IMR-90 (cell line): ENCODE measurements around the gene NPC1. TPM values are rescaled to one million over a fixed set of nuclear protein-coding genes. Genes with fewer than 3 reads are reported as not detected.

Experiments
- ATAC-seq: fragments of 200-7000 bp; cut with Tn5 transposase; 2 replicates; pipeline ENCODE4 v1.9.1; 2020; ENCODE audit warnings: low read depth, mild to moderate bottlenecking, moderate library complexity
- BruUV-seq: library from RNA; stranded (reverse); fragments of 400-500 nt; replicated peaks from 2 replicates; lab custom pipeline; 2021; lab: Mats Ljungman, UMichigan
- CTCF ChIA-PET: fragments of 300-600 bp; formaldehyde crosslinking; extraction: SDS; loops from one replicate; lab custom pipeline; 2021; ENCODE audit warnings: antibody characterized with exemption; lab: Yijun Ruan, JAX
- POLR2A ChIA-PET: fragments of 300-600 bp; sonication (Branson Sonifier 250); formaldehyde crosslinking; loops from one replicate; lab custom pipeline; 2022; ENCODE audit warnings: antibody characterized with exemption; ENCODE audit not compliant: unreplicated experiment; lab: Charles Lee
- DNase-seq: peaks from one replicate; pipeline ENCODE4 v3.0.0; 2013
- H2AFZ ChIP-seq: replicated peaks from 2 replicates; pipeline ENCODE3; 2013; ENCODE audit warnings: low read length, mild to moderate bottlenecking; ENCODE audit not compliant: poor library complexity
- H2AK5ac ChIP-seq: 2 replicates; pipeline ENCODE4 v1.6.1; 2013; ENCODE audit warnings: low read depth, low read length, inconsistent platforms
- H2AK9ac ChIP-seq: replicated peaks from 2 replicates; pipeline ENCODE3; 2013; ENCODE audit warnings: mild to moderate bottlenecking, low read depth, low read length, moderate library complexity; ENCODE audit not compliant: poor library complexity
- H2BK120ac ChIP-seq: 2 replicates; pipeline ENCODE4 v1.6.1; 2013; ENCODE audit warnings: low read depth, low read length, inconsistent platforms
- H2BK15ac ChIP-seq: 3 replicates; pipeline ENCODE4 v1.6.1; 2013; ENCODE audit warnings: low read depth, low read length, inconsistent platforms
- H2BK20ac ChIP-seq: 2 replicates; pipeline ENCODE4 v1.6.1; 2013; ENCODE audit warnings: low read depth, mild to moderate bottlenecking, inconsistent platforms, low read length, moderate library complexity
- H2BK5ac ChIP-seq: 2 replicates; pipeline ENCODE4 v1.6.1; 2013; ENCODE audit warnings: mild to moderate bottlenecking, low read depth, low read length, inconsistent platforms; ENCODE audit not compliant: poor library complexity, severe bottlenecking
- H3K14ac ChIP-seq: replicated peaks from 2 replicates; pipeline ENCODE4 v1.6.1; 2013; ENCODE audit warnings: low read depth, low read length, inconsistent platforms
- H3K18ac ChIP-seq: 2 replicates; pipeline ENCODE4 v1.6.1; 2013; ENCODE audit warnings: low read depth, low read length, control low read depth
- H3K23ac ChIP-seq: 2 replicates; pipeline ENCODE4 v1.6.1; 2013; ENCODE audit warnings: low read depth, low read length, inconsistent platforms
- H3K27ac ChIP-seq: 2 replicates; pipeline ENCODE4 v1.5.1; 2013; ENCODE audit warnings: mild to moderate bottlenecking, control low read depth, low read length; ENCODE audit not compliant: insufficient read depth
- H3K27me3 ChIP-seq: 2 replicates; pipeline ENCODE4 v1.6.1; 2013; ENCODE audit warnings: low read length; ENCODE audit not compliant: control insufficient read depth, insufficient read depth
- H3K36me3 ChIP-seq: 2 replicates; pipeline ENCODE4 v1.6.1; 2013; ENCODE audit warnings: low read length, mixed read lengths; ENCODE audit not compliant: control insufficient read depth, insufficient read depth
- H3K4ac ChIP-seq: 2 replicates; pipeline ENCODE4 v1.6.1; 2013; ENCODE audit warnings: low read depth, low read length, inconsistent platforms
- H3K4me1 ChIP-seq: 2 replicates; pipeline ENCODE4 v1.6.1; 2013; ENCODE audit warnings: low read length, mixed read lengths; ENCODE audit not compliant: control insufficient read depth, insufficient read depth
- H3K4me2 ChIP-seq: 2 replicates; pipeline ENCODE4 v1.6.1; 2013; ENCODE audit warnings: low read depth, mild to moderate bottlenecking, control low read depth, low read length, moderate library complexity
- H3K4me3 ChIP-seq: 2 replicates; pipeline ENCODE4 v1.5.1; 2013; ENCODE audit warnings: low read depth, mild to moderate bottlenecking, control low read depth, low read length, moderate library complexity; ENCODE audit not compliant: insufficient read depth
- H3K56ac ChIP-seq: 2 replicates; pipeline ENCODE4 v1.6.1; 2013; ENCODE audit warnings: low read length, inconsistent platforms; ENCODE audit not compliant: insufficient read depth; ENCODE audit errors: extremely low read depth
- H3K79me1 ChIP-seq, 2 experiments: 2 replicates each; pipeline ENCODE4 v1.6.1; 2013; ENCODE audit warnings: low read length in 2 of 2, inconsistent platforms in 1 of 2, low read depth in 1 of 2
- H3K9ac ChIP-seq: 2 replicates; pipeline ENCODE4 v1.6.1; 2013; ENCODE audit warnings: low read depth, low read length, control low read depth
- H3K9me1 ChIP-seq: 2 replicates; pipeline ENCODE4 v1.6.1; 2013; ENCODE audit warnings: low read length, inconsistent platforms; ENCODE audit not compliant: insufficient read depth
- H3K9me3 ChIP-seq: 2 replicates; pipeline ENCODE4 v1.6.1; 2013; ENCODE audit warnings: low read length; ENCODE audit not compliant: control insufficient read depth, insufficient read depth
- H4K20me1 ChIP-seq: 2 replicates; pipeline ENCODE4 v1.6.1; 2013; ENCODE audit warnings: low read length, inconsistent platforms; ENCODE audit not compliant: insufficient read depth
- H4K5ac ChIP-seq: 2 replicates; pipeline ENCODE4 v1.6.1; 2013; ENCODE audit warnings: mild to moderate bottlenecking, low read depth, low read length, control low read depth
- H4K8ac ChIP-seq, 2 experiments: 2 replicates each; pipeline ENCODE4 v1.6.1; 2013; ENCODE audit warnings: low read depth in 2 of 2, low read length in 2 of 2, control low read depth in 1 of 2, inconsistent platforms in 1 of 2
- H4K91ac ChIP-seq: 2 replicates; pipeline ENCODE4 v1.6.1; 2013; ENCODE audit warnings: low read depth, low read length, inconsistent platforms; ENCODE audit not compliant: insufficient read depth
- BHLHE40 ChIP-seq: fragments of 150-350 bp; IDR thresholded peaks from 2 replicates; pipeline ENCODE4 v1.6.1; 2016; ENCODE audit warnings: mild to moderate bottlenecking, low read depth, low read length
- NFE2L2 ChIP-seq: fragments of 150-350 bp; IDR thresholded peaks from 2 replicates; pipeline ENCODE4 v1.6.1; 2016; ENCODE audit warnings: low read depth, mild to moderate bottlenecking, low read length
- RCOR1 ChIP-seq: IDR thresholded peaks from 2 replicates; pipeline ENCODE4 v1.6.1; 2012; ENCODE audit warnings: mild to moderate bottlenecking, low read length, improper control_type of control experiment; ENCODE audit not compliant: insufficient replicate concordance
- RFX5 ChIP-seq: IDR thresholded peaks from 2 replicates; pipeline ENCODE4 v1.8.0; 2012; ENCODE audit warnings: low read depth, mild to moderate bottlenecking, low read length, moderate library complexity
- WGBS, 2 experiments: methylation state at CpG; one replicate each; pipeline versions ENCODE4 v1.1.5 to v1.1.7; 2013; ENCODE audit warnings: missing lambda C conversion rate in 2 of 2; ENCODE audit not compliant: insufficient read length in 1 of 2; ENCODE audit errors: extremely low coverage in 2 of 2; 5-methylcytosine and 5-hydroxymethylcytosine counted together
- dilution Hi-C: fragments of 300-500 bp; cut with HindIII; formaldehyde crosslinking; loops from one replicate; pipeline ENCODE4 v1.14.3; 2018; ENCODE audit warnings: low sequenced_read_pairs; ENCODE audit not compliant: unreplicated experiment
- in situ Hi-C: fragments of 300-500 bp; cut with MboI; formaldehyde crosslinking; loops from 3 replicates; pipeline ENCODE4 v1.14.3; 2019; ENCODE audit warnings: low sequenced_read_pairs, inconsistent platforms, mixed read lengths
- intact Hi-C: fragments of 100-400 bp; cut with micrococcal nuclease; formaldehyde crosslinking; loops from 2 replicates; pipeline ENCODE4 v1.10.0; 2022
- polyA plus RNA-seq, 3 experiments: library from polyadenylated mRNA; depleted of rRNA; stranded (reverse); fragments of >200 nt; gene quantifications; 2 replicates each; pipeline ENCODE4 v1.2.3, GENCODE V29; 2012; ENCODE audit warnings: low replicate concordance in 1 of 3
- total RNA-seq: library from RNA; depleted of rRNA; stranded (reverse); fragments of >200 nt; gene quantifications from 2 replicates; pipeline ENCODE4 v1.2.3, GENCODE V29; 2012
- TF ChIP-seq, protein P1 (sequence below): fragments of 150-350 bp; IDR thresholded peaks from 2 replicates; pipeline ENCODE4 v1.6.1; 2016; ENCODE audit warnings: low read depth, mild to moderate bottlenecking, low read length, moderate library complexity, borderline replicate concordance
- TF ChIP-seq, protein P2 (sequence below): conservative IDR thresholded peaks from 2 replicates; pipeline ENCODE4 v1.5.1; 2012; ENCODE audit warnings: mild to moderate bottlenecking, low read depth, low read length, improper control_type of control experiment

Gene NPC1
- total and polyA plus RNA-seq, 2 of the 4 experiments (the other 2 are of a cell fraction), result 7.5 to 7.9 TPM

DNA sequence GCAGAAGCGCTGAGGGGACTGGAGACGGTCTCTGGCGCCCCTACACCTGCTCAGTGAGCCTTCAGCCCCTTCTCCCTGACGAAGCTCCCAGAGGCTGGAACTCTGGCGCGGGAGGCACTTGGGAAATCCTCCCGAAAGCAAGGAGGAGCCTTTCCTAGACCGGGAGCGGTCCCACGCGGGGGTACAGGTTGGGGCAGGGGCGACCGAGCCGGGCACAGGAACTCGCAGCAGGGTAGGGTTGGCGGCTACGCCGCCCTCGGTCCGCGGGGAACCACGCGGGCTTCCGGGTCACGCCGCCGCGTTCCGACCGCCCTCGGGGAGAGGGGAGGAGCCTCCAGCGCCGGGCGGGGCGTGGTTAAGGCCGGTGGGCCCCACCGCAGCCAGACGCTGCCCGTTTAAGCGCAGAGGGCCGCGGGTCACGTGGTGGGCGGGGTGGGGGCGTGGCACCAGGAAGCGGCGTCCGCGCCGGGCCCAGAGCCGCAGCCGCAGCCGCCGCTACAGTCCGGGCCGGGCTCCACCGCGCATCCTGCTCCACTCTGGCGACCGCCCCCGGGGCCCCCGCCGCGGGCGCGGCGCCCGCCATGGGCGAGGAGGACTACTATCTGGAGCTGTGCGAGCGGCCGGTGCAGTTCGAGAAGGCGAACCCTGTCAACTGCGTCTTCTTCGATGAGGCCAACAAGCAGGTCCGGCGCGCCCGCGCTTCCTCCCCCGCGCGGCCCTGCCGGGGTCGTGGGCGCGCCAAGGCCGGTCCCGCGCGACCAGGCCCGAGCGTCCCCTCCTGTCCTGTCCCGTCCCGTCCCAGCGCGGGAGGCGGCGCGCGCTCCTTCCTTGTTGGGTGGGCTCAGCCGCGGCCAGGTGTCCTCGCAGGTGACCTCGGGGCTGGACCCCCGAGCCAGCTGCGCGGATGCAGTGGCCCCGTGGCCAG is 83.0 kb downstream of the NPC1 start, which contains the start of gene RMC1 (continued):
- TF ChIP-seq, protein P1, sequence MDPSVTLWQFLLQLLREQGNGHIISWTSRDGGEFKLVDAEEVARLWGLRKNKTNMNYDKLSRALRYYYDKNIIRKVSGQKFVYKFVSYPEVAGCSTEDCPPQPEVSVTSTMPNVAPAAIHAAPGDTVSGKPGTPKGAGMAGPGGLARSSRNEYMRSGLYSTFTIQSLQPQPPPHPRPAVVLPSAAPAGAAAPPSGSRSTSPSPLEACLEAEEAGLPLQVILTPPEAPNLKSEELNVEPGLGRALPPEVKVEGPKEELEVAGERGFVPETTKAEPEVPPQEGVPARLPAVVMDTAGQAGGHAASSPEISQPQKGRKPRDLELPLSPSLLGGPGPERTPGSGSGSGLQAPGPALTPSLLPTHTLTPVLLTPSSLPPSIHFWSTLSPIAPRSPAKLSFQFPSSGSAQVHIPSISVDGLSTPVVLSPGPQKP, result no peak

DNA sequence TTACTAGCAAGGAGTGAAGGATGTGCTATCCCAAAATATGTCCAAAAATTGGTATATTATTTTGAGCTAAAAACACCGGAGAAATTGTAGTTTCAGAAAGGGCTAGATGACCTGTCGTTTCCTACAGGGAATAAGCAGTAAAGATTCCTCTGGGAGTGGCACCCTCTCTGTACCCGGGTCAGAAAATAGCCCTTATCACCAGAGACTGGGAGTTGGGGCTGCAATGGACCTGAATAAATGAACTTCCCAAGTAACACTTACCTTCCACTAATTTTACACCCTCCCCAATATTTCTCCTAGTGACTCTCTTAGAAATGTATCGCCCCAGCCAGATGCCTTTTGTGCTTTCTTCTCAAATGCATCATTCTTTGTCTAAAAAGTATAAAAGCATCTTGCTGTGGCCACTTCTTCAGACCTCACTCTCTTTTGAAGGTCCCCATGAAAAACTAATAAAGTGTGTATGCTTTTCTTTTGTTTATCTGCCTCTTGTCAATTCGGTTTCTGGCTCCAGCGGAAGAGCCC is 83.7 kb downstream of the NPC1 start:
- H2BK120ac ChIP-seq, result peak overlapping the region; percentile 93; the same call in 1 of the 2 replicates
- 0 out of 3 replicates have a peak overlapping the region, but pooled peaks have one; percentile 12 for H2BK15ac ChIP-seq
- H2AK5ac ChIP-seq, result no peak overlapping the region
- peaks cover 21 to 34% of the 10 kb centered on the region in 2 experiments for H3K79me1 ChIP-seq
- H2AK9ac ChIP-seq, result no peak overlapping the region
- H2BK5ac ChIP-seq, result no peak overlapping the region
- H3K23ac ChIP-seq, result no peak overlapping the region
- no peak overlapping the region for H3K56ac ChIP-seq
- H3K4me1 ChIP-seq, result peaks cover 12% of the 10 kb centered on the region
- H3K9me1 ChIP-seq, result peaks cover 13% of the 10 kb centered on the region
- H4K91ac ChIP-seq, result no peak overlapping the region
- H3K4ac ChIP-seq, result peak overlapping the region; percentile 90
- H2AFZ ChIP-seq, result peak overlapping the region; percentile 95
- H3K14ac ChIP-seq, result peak overlapping the region; percentile 88
- POLR2A ChIA-PET, result no interaction called here
- no peak overlapping the region for H2BK20ac ChIP-seq
- peak overlapping the region; percentile 77 to 84 for H4K8ac ChIP-seq
- H3K27ac ChIP-seq, result peak overlapping the region; percentile 74
- no peak overlapping the region for H3K18ac ChIP-seq
- no peaks in the 10 kb centered on the region for H3K27me3 ChIP-seq
- DNase-seq, result no peak
- in situ Hi-C loops (no loop called here), dilution Hi-C loops (no loop called here), intact Hi-C loops (loop anchor here (5.0 kb wide), 1 partner anchor 85 kb away; the partner anchor contains the start of gene NPC1)
- peaks cover 2% of the 10 kb centered on the region; the same call in 1 of the 2 replicates for H3K36me3 ChIP-seq
- TF ChIP-seq RCOR1 (no peak), NFE2L2 (no peak), BHLHE40 (no peak), RFX5 (no peak)
- TF ChIP-seq, protein P2, sequence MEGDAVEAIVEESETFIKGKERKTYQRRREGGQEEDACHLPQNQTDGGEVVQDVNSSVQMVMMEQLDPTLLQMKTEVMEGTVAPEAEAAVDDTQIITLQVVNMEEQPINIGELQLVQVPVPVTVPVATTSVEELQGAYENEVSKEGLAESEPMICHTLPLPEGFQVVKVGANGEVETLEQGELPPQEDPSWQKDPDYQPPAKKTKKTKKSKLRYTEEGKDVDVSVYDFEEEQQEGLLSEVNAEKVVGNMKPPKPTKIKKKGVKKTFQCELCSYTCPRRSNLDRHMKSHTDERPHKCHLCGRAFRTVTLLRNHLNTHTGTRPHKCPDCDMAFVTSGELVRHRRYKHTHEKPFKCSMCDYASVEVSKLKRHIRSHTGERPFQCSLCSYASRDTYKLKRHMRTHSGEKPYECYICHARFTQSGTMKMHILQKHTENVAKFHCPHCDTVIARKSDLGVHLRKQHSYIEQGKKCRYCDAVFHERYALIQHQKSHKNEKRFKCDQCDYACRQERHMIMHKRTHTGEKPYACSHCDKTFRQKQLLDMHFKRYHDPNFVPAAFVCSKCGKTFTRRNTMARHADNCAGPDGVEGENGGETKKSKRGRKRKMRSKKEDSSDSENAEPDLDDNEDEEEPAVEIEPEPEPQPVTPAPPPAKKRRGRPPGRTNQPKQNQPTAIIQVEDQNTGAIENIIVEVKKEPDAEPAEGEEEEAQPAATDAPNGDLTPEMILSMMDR, result no peak
- CTCF ChIA-PET, result no interaction called here
- H3K9ac ChIP-seq, result peak overlapping the region; percentile 66
- H4K20me1 ChIP-seq, result peaks cover 4% of the 10 kb centered on the region; the same call in 1 of the 2 replicates
- ATAC-seq, result no peak
- WGBS, 2 experiments, result no CpG with 5 or more reads among the region's 6 CpGs
- H3K9me3 ChIP-seq, result no peaks in the 10 kb centered on the region
- H3K4me2 ChIP-seq, result peak overlapping the region; percentile 62
- peak overlapping the region; percentile 73 for H3K4me3 ChIP-seq
- BruUV-seq, result no TSS peak
- peak overlapping the region; percentile 76 for H4K5ac ChIP-seq
